ENCODE data around the gene MMS19. TPM values are rescaled to one million over a fixed set of nuclear protein-coding genes. Genes with fewer than 3 reads are reported as not detected.

MMS19 gene
- total RNA-seq, 1 donor from 2014 or later = 70.7 TPM

GRCh38 chr10:97450828-97451227 is 47.4 kb downstream of the MMS19 start:
- TF ChIP-seq CTCF (IDR thresholded peaks at IDR 0.05) = no peak
- H3K27me3 ChIP-seq = no peaks in the 10 kb centered on the region
- H3K9me3 ChIP-seq = no peaks in the 10 kb centered on the region
- peak overlapping the region; percentile 53 for H3K27ac ChIP-seq
- intact Hi-C loops (cut with DNase I) = no loop called here
- no peak for ATAC-seq
- H3K4me1 ChIP-seq = peaks cover 47% of the 10 kb centered on the region
- peaks cover 32% of the 10 kb centered on the region for H3K36me3 ChIP-seq
- DNase-seq = no peak
- no peak overlapping the region for H3K4me3 ChIP-seq

DNA sequence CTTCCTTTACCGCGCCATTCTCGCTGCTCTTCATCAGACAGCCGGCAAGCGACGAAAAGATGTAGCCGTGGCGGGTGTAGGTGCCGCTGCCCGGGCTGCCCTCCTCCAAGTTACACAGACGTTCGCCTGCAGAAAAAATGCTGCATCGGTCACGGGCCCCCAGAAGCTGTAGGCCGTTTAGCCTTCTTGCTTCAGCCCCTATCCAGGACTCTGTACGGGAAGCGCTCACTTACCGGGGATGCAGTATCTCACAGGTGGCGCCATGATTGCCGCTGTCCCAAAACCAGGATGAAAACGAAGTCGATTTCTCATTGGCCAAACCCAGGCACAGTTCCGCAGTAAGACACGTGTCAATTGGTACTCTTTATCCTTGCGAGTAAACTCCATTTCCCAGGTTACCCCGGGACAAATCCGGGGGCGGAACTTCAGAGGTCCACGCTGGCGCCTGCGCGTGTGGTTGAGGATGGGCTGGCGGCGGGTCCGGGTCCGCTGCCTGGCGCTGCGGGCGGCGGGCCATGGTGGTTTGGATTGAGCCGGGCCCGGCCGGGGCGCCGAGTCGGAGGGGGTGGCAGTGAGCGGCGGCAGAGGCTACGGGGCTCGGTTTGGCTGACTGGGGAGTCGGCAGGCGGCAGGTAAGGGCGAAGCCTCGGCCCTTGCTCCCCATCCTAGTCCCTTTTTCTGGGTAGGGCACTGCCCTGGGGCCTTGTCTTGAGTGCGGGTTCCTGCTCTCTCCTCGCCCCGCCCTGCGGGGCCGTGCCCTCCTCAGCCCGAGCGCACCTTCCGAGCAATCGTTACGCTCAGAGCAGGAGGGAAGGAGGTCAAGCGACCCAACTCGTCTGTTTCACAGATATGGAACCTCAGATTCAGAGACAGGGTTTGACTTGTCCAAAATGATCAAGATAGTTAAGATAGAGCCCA is 52.2 kb downstream of the MMS19 start, which contains the start of the genes EXOSC1 and ZDHHC16:
EXOSC1 (minus strand) TSS at position 285 of the 918 bp plus-strand sequence; CDS start at position 264, 21 bp downstream.
ZDHHC16 (plus strand) TSS at position 454 of the 918 bp plus-strand sequence. CDS start 5,501 bp downstream, outside the sequence.
- DNase-seq (peak; percentile 94), ATAC-seq (peak; percentile 98)
- H3K9me3 ChIP-seq = no peaks in the 10 kb centered on the region
- peak within 1 kb of the TSS; percentile 49 for H3K27ac ChIP-seq
- peak within 1 kb of the TSS; percentile 81 for H3K4me3 ChIP-seq
- intact Hi-C loops (cut with DNase I) = no loop called here
- no peaks in the 10 kb centered on the region for H3K27me3 ChIP-seq
- H3K36me3 ChIP-seq = peaks cover 20% of the 10 kb centered on the region
- peaks cover 46% of the 10 kb centered on the region for H3K4me1 ChIP-seq
- no peak for TF ChIP-seq CTCF (IDR thresholded peaks at IDR 0.05)

GRCh38 chr10:97445357-97445721 is 52.9 kb downstream of the MMS19 start:
- no peak for TF ChIP-seq CTCF (IDR thresholded peaks at IDR 0.05)
- Histone ChIP-seq H3K4me1 (peaks cover 40% of the 10 kb centered on the region), H3K4me3 (peak overlapping the region; percentile 81), H3K27ac (peak overlapping the region; percentile 43), H3K9me3 (no peaks in the 10 kb centered on the region), H3K27me3 (no peaks in the 10 kb centered on the region), H3K36me3 (peaks cover 25% of the 10 kb centered on the region)
- DNase-seq (no peak), ATAC-seq (no peak)
- intact Hi-C loops (cut with DNase I) = no loop called here

DNA sequence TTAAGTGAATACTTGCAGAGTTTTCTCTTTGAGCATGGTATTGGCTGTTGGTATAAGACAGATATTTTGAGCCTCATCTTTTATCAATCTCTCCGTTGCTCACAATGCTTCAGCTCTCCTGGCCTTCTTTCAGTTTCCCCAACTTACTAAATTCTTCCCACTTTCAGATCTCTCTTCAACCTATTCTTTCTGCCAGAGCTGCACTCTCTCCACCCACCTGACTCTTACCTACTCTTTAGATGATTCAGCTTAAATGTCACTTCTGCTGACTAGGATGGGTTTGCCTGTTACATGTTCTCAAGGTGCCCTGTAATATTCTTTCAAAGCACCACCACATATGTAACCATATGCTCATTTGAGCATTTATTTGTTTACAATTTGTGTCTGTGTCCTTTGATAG is 54.0 kb downstream of the MMS19 start:
- no peak for ATAC-seq

GRCh38 chr10:97442277-97442676 is 55.9 kb downstream of the MMS19 start:
- ATAC-seq = no peak
- H3K27me3 ChIP-seq = no peaks in the 10 kb centered on the region
- no peak overlapping the region for H3K4me3 ChIP-seq
- H3K27ac ChIP-seq = no peak overlapping the region
- peaks cover 21% of the 10 kb centered on the region for H3K4me1 ChIP-seq
- no peak for TF ChIP-seq CTCF (IDR thresholded peaks at IDR 0.05)
- intact Hi-C loops (cut with DNase I) = no loop called here
- peaks cover 53% of the 10 kb centered on the region for H3K36me3 ChIP-seq
- no peak for DNase-seq
- H3K9me3 ChIP-seq = no peaks in the 10 kb centered on the region

More for the DNA sequence above, 54.0 kb downstream of the MMS19 start:
- H3K4me1 ChIP-seq = peaks cover 37% of the 10 kb centered on the region
- no peak overlapping the region for H3K4me3 ChIP-seq
- peaks cover 36% of the 10 kb centered on the region for H3K36me3 ChIP-seq
- no peak for TF ChIP-seq CTCF (IDR thresholded peaks at IDR 0.05)
- H3K27ac ChIP-seq = no peak overlapping the region
- no peaks in the 10 kb centered on the region for H3K9me3 ChIP-seq
- H3K27me3 ChIP-seq = no peaks in the 10 kb centered on the region
- intact Hi-C loops (cut with DNase I) = no loop called here
- no peak for DNase-seq

Measured in upper lobe of right lung (tissue), 1 donor.